ENCODE data around the gene STYXL2.

DNA sequence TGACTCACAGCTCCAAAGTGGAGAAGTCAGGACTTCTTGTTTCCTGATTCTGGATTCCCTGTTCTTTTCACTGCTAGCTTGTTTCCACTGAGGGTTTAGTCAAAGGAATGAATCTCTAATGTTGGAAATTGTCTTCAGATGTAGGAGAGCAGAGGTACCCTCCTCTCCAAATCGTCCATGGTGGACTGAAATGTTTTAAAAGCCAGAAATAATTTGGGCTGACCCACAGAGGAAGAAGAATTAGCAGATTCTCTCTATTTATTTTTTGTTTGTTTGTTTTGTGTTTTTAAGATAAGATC lies 34.1 kb upstream of the STYXL2 start:
- TF ChIP-seq CTCF (IDR thresholded peaks at IDR 0.05) (no peak), POLR2A (IDR thresholded peaks at IDR 0.05) (no peak), POLR2AphosphoS5 (IDR thresholded peaks at IDR 0.05) (no peak)
